H1 (cell line): ENCODE measurements around the gene EIF2A. TPM values are rescaled to one million over a fixed set of nuclear protein-coding genes. Genes with fewer than 3 reads are reported as not detected.

Source experiments
- CTCF ChIA-PET: fragments of 300-600 bp; sonication (Branson Sonifier 250); formaldehyde crosslinking; loops from one replicate; lab custom pipeline; 2021; ENCODE audit not compliant: partially characterized antibody; lab: Charles Lee
- POLR2A ChIA-PET: fragments of 300-600 bp; sonication (Branson Sonifier 250); formaldehyde crosslinking; loops from one replicate; lab custom pipeline; 2021; ENCODE audit warnings: inconsistent platforms; ENCODE audit not compliant: partially characterized antibody; lab: Charles Lee
- DNase-seq, 2 experiments: peaks; one replicate each; pipeline versions ENCODE4 v3.0.0 to v3.0.0-alpha.2; 2010 to 2022; ENCODE audit warnings: low spot score in 2 of 2, low read depth in 1 of 2, mixed read lengths in 1 of 2
- FAIRE-seq: peaks from 2 replicates; lab custom pipeline; 2011; peaks lifted over from hg19 to GRCh38; lab: Jason Lieb, UNC
- H2AFZ ChIP-seq: 2 replicates; pipeline ENCODE4 v1.8.1; 2012; ENCODE audit warnings: low read length, inconsistent platforms
- H2AK5ac ChIP-seq: 2 replicates; pipeline ENCODE4 v1.6.1; 2013; ENCODE audit warnings: low read depth, low read length
- H2BK120ac ChIP-seq: replicated peaks from 2 replicates; pipeline ENCODE3; 2013; ENCODE audit warnings: low read depth, low read length, inconsistent platforms
- H2BK12ac ChIP-seq: 2 replicates; pipeline ENCODE4 v1.6.1; 2013; ENCODE audit warnings: low read depth, low read length
- H2BK15ac ChIP-seq: 2 replicates; pipeline ENCODE4 v1.6.1; 2013; ENCODE audit warnings: low read length
- H2BK20ac ChIP-seq: 2 replicates; pipeline ENCODE4 v1.6.1; 2013; ENCODE audit warnings: low read length
- H2BK5ac ChIP-seq: 2 replicates; pipeline ENCODE4 v1.6.1; 2013; ENCODE audit warnings: low read depth, low read length
- H3K14ac ChIP-seq: 2 replicates; pipeline ENCODE4 v1.6.1; 2013; ENCODE audit warnings: inconsistent platforms; ENCODE audit not compliant: insufficient read length
- H3K18ac ChIP-seq: 2 replicates; pipeline ENCODE4 v1.6.1; 2013; ENCODE audit warnings: low read length; ENCODE audit errors: extremely low read depth
- H3K23ac ChIP-seq: 2 replicates; pipeline ENCODE4 v1.6.1; 2013; ENCODE audit warnings: inconsistent platforms; ENCODE audit not compliant: insufficient read length
- H3K23me2 ChIP-seq: 2 replicates; pipeline ENCODE4 v1.6.1; 2013; ENCODE audit warnings: low read depth, low read length
- H3K27ac ChIP-seq: 2 replicates; pipeline ENCODE4 v1.6.1; 2011; ENCODE audit warnings: low read depth, low read length, inconsistent platforms
- H3K27me3 ChIP-seq, 4 experiments: replicated peaks in 1 of 4; 1 replicate in 1 of 4; 2 replicates in 3 of 4; pipeline versions ENCODE4 v1.6.1 to v1.8.1; 2011 to 2013; ENCODE audit warnings: low read length in 3 of 4, mild to moderate bottlenecking in 3 of 4, inconsistent platforms in 2 of 4, mixed read lengths in 2 of 4, moderate library complexity in 1 of 4; ENCODE audit not compliant: control insufficient read depth in 3 of 4, insufficient read depth in 3 of 4; ENCODE audit errors: extremely low read depth in 1 of 4
- H3K36me3 ChIP-seq, 4 experiments: 2 replicates each; pipeline versions ENCODE4 v1.6.1 to v1.8.1; 2011 to 2013; ENCODE audit warnings: mild to moderate bottlenecking in 4 of 4, low read length in 3 of 4, moderate library complexity in 2 of 4, control low read depth in 1 of 4, inconsistent platforms in 1 of 4; ENCODE audit not compliant: insufficient read depth in 4 of 4, control insufficient read depth in 2 of 4
- H3K4ac ChIP-seq: replicated peaks from 2 replicates; pipeline ENCODE3; 2013; ENCODE audit warnings: low read length, low read depth, mixed read lengths, inconsistent platforms; ENCODE audit not compliant: insufficient read length
- H3K4me1 ChIP-seq, 4 experiments: replicated peaks in 1 of 4; 1 replicate in 1 of 4; 2 replicates in 3 of 4; pipeline versions ENCODE4 v1.6.1 to v1.8.1; 2011 to 2013; ENCODE audit warnings: low read length in 3 of 4, inconsistent platforms in 2 of 4, mixed read lengths in 1 of 4; ENCODE audit not compliant: insufficient read depth in 4 of 4, control insufficient read depth in 3 of 4
- H3K4me2 ChIP-seq, 2 experiments: 2 replicates each; pipeline versions ENCODE4 v1.6.1 to v1.8.1; 2011 to 2013; ENCODE audit warnings: low read depth in 2 of 2, low read length in 2 of 2, control low read depth in 1 of 2, inconsistent platforms in 1 of 2, mild to moderate bottlenecking in 1 of 2; ENCODE audit not compliant: insufficient read depth in 1 of 2
- H3K4me3 ChIP-seq, 4 experiments: fragments of 200-600, 300-600 bp in 1 of 4; sonication (generic), shearing (Covaris generic), sonication (Bioruptor Twin) in 1 of 4; 2 replicates each; pipeline versions ENCODE4 v1.5.1 to v1.8.1; 2011 to 2016; ENCODE audit warnings: low read length in 4 of 4, low read depth in 3 of 4, control low read depth in 2 of 4, inconsistent platforms in 2 of 4, mild to moderate bottlenecking in 2 of 4, mixed read lengths in 1 of 4, moderate library complexity in 1 of 4; ENCODE audit not compliant: insufficient read depth in 2 of 4; ENCODE audit errors: extremely low read depth in 1 of 4
- H3K56ac ChIP-seq: replicated peaks from 2 replicates; pipeline ENCODE3; 2013; ENCODE audit warnings: low read depth, mild to moderate bottlenecking, mixed read lengths, low read length, inconsistent platforms; ENCODE audit not compliant: insufficient read length
- H3K79me1 ChIP-seq: 2 replicates; pipeline ENCODE4 v1.6.1; 2013; ENCODE audit warnings: low read depth, low read length, control low read depth
- H3K79me2 ChIP-seq, 2 experiments: 2 replicates each; pipeline versions ENCODE4 v1.6.1 to v1.8.1; 2012 to 2013; ENCODE audit warnings: low read length in 2 of 2, mild to moderate bottlenecking in 2 of 2, inconsistent platforms in 1 of 2; ENCODE audit not compliant: insufficient read depth in 2 of 2, control insufficient read depth in 1 of 2
- H3K9ac ChIP-seq, 4 experiments: replicated peaks in 1 of 4; 1 replicate in 1 of 4; 2 replicates in 3 of 4; pipeline versions ENCODE4 v1.6.1 to v1.8.1; 2011 to 2013; ENCODE audit warnings: low read depth in 3 of 4, low read length in 3 of 4, control low read depth in 2 of 4, mild to moderate bottlenecking in 2 of 4, moderate library complexity in 2 of 4, inconsistent platforms in 1 of 4; ENCODE audit errors: extremely low read depth in 1 of 4
- H3K9me3 ChIP-seq, 2 experiments: 2 replicates each; pipeline versions ENCODE4 v1.6.1 to v1.8.1; 2012 to 2013; ENCODE audit warnings: mild to moderate bottlenecking in 2 of 2, moderate library complexity in 2 of 2, control low read depth in 1 of 2, inconsistent platforms in 1 of 2, low read depth in 1 of 2, low read length in 1 of 2, mixed read lengths in 1 of 2; ENCODE audit not compliant: insufficient read depth in 2 of 2
- H4K20me1 ChIP-seq, 2 experiments: replicated peaks in 1 of 2; 2 replicates each; pipeline versions ENCODE3 to v1.8.1; 2011 to 2013; ENCODE audit warnings: inconsistent platforms in 2 of 2, low read length in 2 of 2, mild to moderate bottlenecking in 1 of 2; ENCODE audit not compliant: insufficient read depth in 2 of 2, control insufficient read depth in 1 of 2
- H4K5ac ChIP-seq: 2 replicates; pipeline ENCODE4 v1.6.1; 2013; ENCODE audit warnings: low read length, low read depth, mixed read lengths, inconsistent platforms; ENCODE audit not compliant: insufficient read length
- H4K8ac ChIP-seq: 2 replicates; pipeline ENCODE4 v1.8.0; 2013; ENCODE audit warnings: mild to moderate bottlenecking, moderate library complexity, low read length, inconsistent platforms; ENCODE audit not compliant: insufficient read depth; ENCODE audit errors: extremely low read depth
- H4K91ac ChIP-seq: replicated peaks from 2 replicates; pipeline ENCODE3; 2013; ENCODE audit warnings: low read length, mixed read lengths, inconsistent platforms; ENCODE audit not compliant: insufficient read length
- EZH2 ChIP-seq: fragments of 200-600 bp; sonication (generic); IDR thresholded peaks from 2 replicates; pipeline ENCODE4 v1.7.1; 2012; ENCODE audit warnings: low read depth, mild to moderate bottlenecking, moderate library complexity, low read length, inconsistent platforms; ENCODE audit not compliant: severe bottlenecking
- GABPA ChIP-seq: IDR thresholded peaks from 2 replicates; pipeline ENCODE4 v1.6.1; 2011; ENCODE audit warnings: mild to moderate bottlenecking, low read length, moderate library complexity, borderline replicate concordance; ENCODE audit not compliant: insufficient read depth
- KDM5A ChIP-seq: fragments of 200-600 bp; IDR thresholded peaks from 2 replicates; pipeline ENCODE4 v1.7.1; 2012; ENCODE audit warnings: mild to moderate bottlenecking, low read length, inconsistent platforms, mixed read lengths
- PHF8 ChIP-seq: fragments of 200-600 bp; sonication (generic); conservative IDR thresholded peaks from 2 replicates; pipeline ENCODE4 v1.7.1; 2012; ENCODE audit warnings: low read depth, mild to moderate bottlenecking, inconsistent platforms, low read length, moderate library complexity
- POLR2AphosphoS5 ChIP-seq: IDR thresholded peaks from 2 replicates; pipeline ENCODE4 v1.6.1; 2011; ENCODE audit warnings: low read depth, low read length
- POU5F1 ChIP-seq: IDR thresholded peaks from 2 replicates; pipeline ENCODE4 v1.6.1; 2011; ENCODE audit warnings: low read depth, mild to moderate bottlenecking, low read length, moderate library complexity
- SIRT6 ChIP-seq: IDR thresholded peaks from one replicate; pipeline ENCODE4 v1.7.1; 2012; ENCODE audit warnings: low read length, inconsistent platforms
- SRF ChIP-seq: IDR thresholded peaks from 2 replicates; pipeline ENCODE4 v1.6.1; 2011; ENCODE audit warnings: mild to moderate bottlenecking, low read depth, low read length, moderate library complexity
- ZNF274 ChIP-seq: IDR thresholded peaks from 2 replicates; pipeline ENCODE4 v1.7.0; 2012; ENCODE audit warnings: low read length, borderline replicate concordance; ENCODE audit errors: extremely low read depth
- WGBS, 2 experiments: shearing (Covaris generic) in 1 of 2; methylation state at CpG; one replicate each; pipeline versions ENCODE4 v1.1.6 to v1.1.7; 2013 to 2015; ENCODE audit warnings: low lambda C conversion rate in 2 of 2, mixed read lengths in 2 of 2, inconsistent platforms in 1 of 2, low coverage in 1 of 2, missing lambda C conversion rate in 1 of 2; ENCODE audit not compliant: insufficient replicate concordance in 2 of 2, insufficient coverage in 1 of 2, insufficient read length in 1 of 2; ENCODE audit errors: extremely low coverage in 1 of 2, missing lambda C conversion rate in 1 of 2; 5-methylcytosine and 5-hydroxymethylcytosine counted together
- polyA plus RNA-seq, 7 experiments: library from polyadenylated mRNA; depleted of rRNA in 3 of 7; stranded (reverse) in 5 of 7; unstranded in 2 of 7; fragments of >200 nt in 5 of 7; fragments of 200-250 nt in 2 of 7; gene quantifications; 1 replicate in 5 of 7; 2 replicates in 1 of 7; 4 replicates in 1 of 7; pipeline versions ENCODE4 v1.2.1 to v1.2.3, GENCODE V29; 2011 to 2013; ENCODE audit warnings: missing spikeins in 2 of 7, mixed read lengths in 2 of 7
- total RNA-seq: library from RNA; stranded (reverse); fragmentation: NEBNext Ultra II Directional; extraction: Animal tissue kit (Norgen Biotek cat#: 25700); gene quantifications from 2 replicates; pipeline ENCODE4 v1.2.1, GENCODE V29; 2021
- TF ChIP-seq, protein P1 (sequence below): IDR thresholded peaks from 2 replicates; pipeline ENCODE4 v1.6.1; 2012; ENCODE audit warnings: inconsistent platforms
- TF ChIP-seq, protein P2 (sequence below): IDR thresholded peaks from 2 replicates; pipeline ENCODE4 v1.6.1; 2011; ENCODE audit warnings: low read depth, mild to moderate bottlenecking, low read length; ENCODE audit not compliant: insufficient read depth

Gene EIF2A
- total and polyA plus RNA-seq, 2 of the 8 experiments (the other 6 are each of a cell fraction or from before 2014, with no cell fraction given), result 59.3 to 91.6 TPM

DNA sequence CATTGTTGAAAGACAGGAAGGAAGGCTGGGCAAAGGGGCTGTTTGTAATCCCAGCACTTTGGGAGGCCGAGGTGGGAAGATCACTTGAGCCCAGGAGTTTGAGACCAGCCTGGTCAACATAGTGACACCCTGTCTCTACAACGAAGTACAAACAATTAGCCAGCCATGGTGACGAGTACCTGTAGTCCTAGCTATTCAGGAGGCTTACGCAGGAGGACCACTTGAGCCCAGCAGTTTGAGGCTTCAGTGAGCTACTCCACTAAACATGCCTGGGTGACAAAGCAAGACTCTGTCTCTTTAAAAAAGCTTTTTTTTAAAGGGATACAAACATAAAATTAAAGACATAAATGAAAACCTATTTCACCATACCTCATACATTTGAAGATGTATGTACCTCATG lies 11.4 kb upstream of the EIF2A start:
- Histone ChIP-seq H3K14ac (no peak overlapping the region), H3K36me3 (no peaks in the 10 kb centered on the region), H2AK5ac (no peak overlapping the region), H3K23me2 (peaks cover 1% of the 10 kb centered on the region; the same call in 1 of the 2 replicates), H3K79me2 (no peaks in the 10 kb centered on the region), H2BK20ac (no peak overlapping the region), H4K91ac (no peak overlapping the region), H2BK15ac (no peak overlapping the region), H3K4me2 (no peak overlapping the region), H3K9ac (no peak overlapping the region), H3K4ac (no peak overlapping the region), H3K18ac (no peak overlapping the region), H4K20me1 (no peaks in the 10 kb centered on the region), H4K8ac (no peak overlapping the region), H3K27me3 (no peaks in the 10 kb centered on the region), H3K4me1 (no peaks in the 10 kb centered on the region), H2AFZ (no peak overlapping the region), H3K4me3 (no peak overlapping the region), H4K5ac (no peak overlapping the region), H2BK5ac (no peak overlapping the region), H3K56ac (no peak overlapping the region), H3K9me3 (no peaks in the 10 kb centered on the region), H3K27ac (no peak overlapping the region), H3K79me1 (no peaks in the 10 kb centered on the region; the same call in 1 of the 2 replicates), H2BK12ac (no peak overlapping the region), H3K23ac (no peak overlapping the region), H2BK120ac (no peak overlapping the region)
- 91% methylated on average over 4 of the region's 4 CpGs; no CpG with 5 or more reads in 1 of the 2 experiments for WGBS, 2 experiments
- TF ChIP-seq, protein P1, sequence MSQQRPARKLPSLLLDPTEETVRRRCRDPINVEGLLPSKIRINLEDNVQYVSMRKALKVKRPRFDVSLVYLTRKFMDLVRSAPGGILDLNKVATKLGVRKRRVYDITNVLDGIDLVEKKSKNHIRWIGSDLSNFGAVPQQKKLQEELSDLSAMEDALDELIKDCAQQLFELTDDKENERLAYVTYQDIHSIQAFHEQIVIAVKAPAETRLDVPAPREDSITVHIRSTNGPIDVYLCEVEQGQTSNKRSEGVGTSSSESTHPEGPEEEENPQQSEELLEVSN, result no peak
- TF ChIP-seq SRF (no peak), EZH2 (no peak), PHF8 (no peak), SIRT6 (no peak), GABPA (no peak), KDM5A (no peak), POU5F1 (no peak), POLR2AphosphoS5 (no peak), ZNF274 (no peak)
- TF ChIP-seq, protein P2, sequence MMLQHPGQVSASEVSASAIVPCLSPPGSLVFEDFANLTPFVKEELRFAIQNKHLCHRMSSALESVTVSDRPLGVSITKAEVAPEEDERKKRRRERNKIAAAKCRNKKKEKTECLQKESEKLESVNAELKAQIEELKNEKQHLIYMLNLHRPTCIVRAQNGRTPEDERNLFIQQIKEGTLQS, result no peak
- FAIRE-seq, result no peak
- no peak for DNase-seq
- ChIA-PET POLR2A (interaction anchor here (1.1 kb wide), 1 partner anchor 11 kb away, joined by 4 read pairs; the partner anchor contains the start of genes EIF2A and SERP1), CTCF (interaction anchor here (0.6 kb wide), 1 partner anchor 276 kb away, joined by 3 read pairs; no protein-coding TSS in a partner anchor)
